ENCODE measurements around the gene SYNC.

- TF ChIP-seq, protein P1, sequence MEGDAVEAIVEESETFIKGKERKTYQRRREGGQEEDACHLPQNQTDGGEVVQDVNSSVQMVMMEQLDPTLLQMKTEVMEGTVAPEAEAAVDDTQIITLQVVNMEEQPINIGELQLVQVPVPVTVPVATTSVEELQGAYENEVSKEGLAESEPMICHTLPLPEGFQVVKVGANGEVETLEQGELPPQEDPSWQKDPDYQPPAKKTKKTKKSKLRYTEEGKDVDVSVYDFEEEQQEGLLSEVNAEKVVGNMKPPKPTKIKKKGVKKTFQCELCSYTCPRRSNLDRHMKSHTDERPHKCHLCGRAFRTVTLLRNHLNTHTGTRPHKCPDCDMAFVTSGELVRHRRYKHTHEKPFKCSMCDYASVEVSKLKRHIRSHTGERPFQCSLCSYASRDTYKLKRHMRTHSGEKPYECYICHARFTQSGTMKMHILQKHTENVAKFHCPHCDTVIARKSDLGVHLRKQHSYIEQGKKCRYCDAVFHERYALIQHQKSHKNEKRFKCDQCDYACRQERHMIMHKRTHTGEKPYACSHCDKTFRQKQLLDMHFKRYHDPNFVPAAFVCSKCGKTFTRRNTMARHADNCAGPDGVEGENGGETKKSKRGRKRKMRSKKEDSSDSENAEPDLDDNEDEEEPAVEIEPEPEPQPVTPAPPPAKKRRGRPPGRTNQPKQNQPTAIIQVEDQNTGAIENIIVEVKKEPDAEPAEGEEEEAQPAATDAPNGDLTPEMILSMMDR (IDR thresholded peaks at IDR 0.05; ENCODE audit: extremely low read depth in 1 of 2, insufficient read depth in 1 of 2, low read depth in 1 of 2, low read length in 2 of 2), result no peak
- TF ChIP-seq JUN (IDR thresholded peaks at IDR 0.05; ENCODE audit: borderline replicate concordance, insufficient read depth, insufficient read length, low read depth), result no peak
Observed at GRCh38 chr1:32719681-32720275, 17.2 kb upstream of the SYNC start.
